Mesothelial cell of epicardium (in vitro differentiated cells): ENCODE measurements around the gene EAPP. TPM values are rescaled to one million over a fixed set of nuclear protein-coding genes. Genes with fewer than 3 reads are reported as not detected.
"Not testable (repeated sequence)": the region's sequence is repeated elsewhere in the genome, so short reads cannot be mapped to it uniquely, and the experiment has no call there.

Experiments
- DNase-seq, 2 experiments: peaks; one replicate each; pipeline ENCODE4 v3.0.0; 2021; ENCODE audit warnings: low spot score in 2 of 2; ENCODE audit not compliant: unreplicated experiment in 2 of 2
- H3K27ac Mint-ChIP-seq: 2 replicates; pipeline ENCODE4 v1.8.0; 2021; ENCODE audit warnings: mixed read lengths
- H3K27me3 Mint-ChIP-seq: 2 replicates; pipeline ENCODE4 v1.8.0; 2021; ENCODE audit warnings: low read depth, mixed read lengths
- H3K36me3 Mint-ChIP-seq: 2 replicates; pipeline ENCODE4 v1.8.0; 2021; ENCODE audit warnings: mixed read lengths
- H3K4me1 Mint-ChIP-seq: 2 replicates; pipeline ENCODE4 v1.8.0; 2021; ENCODE audit warnings: mixed read lengths
- H3K4me3 Mint-ChIP-seq: 2 replicates; pipeline ENCODE4 v1.8.0; 2021; ENCODE audit warnings: mild to moderate bottlenecking, moderate library complexity, mixed read lengths
- H3K9me3 Mint-ChIP-seq: 2 replicates; pipeline ENCODE4 v1.8.0; 2021; ENCODE audit warnings: mixed read lengths
- total RNA-seq: library from RNA; stranded (reverse); gene quantifications from 3 replicates; pipeline ENCODE4 v1.2.1, GENCODE V29; 2021
- TF ChIP-seq, protein P1 (sequence below): fragments of 200-600 bp; sonication (generic); IDR thresholded peaks from one replicate; pipeline ENCODE4 v1.5.0; 2021; ENCODE audit warnings: antibody characterized with exemption; ENCODE audit not compliant: unreplicated experiment

Gene EAPP
- total RNA-seq, 1 donor from 2014 or later: 41.4 TPM

- no peak overlapping the region for H3K4me3 Mint-ChIP-seq
- H3K27ac Mint-ChIP-seq: no peak overlapping the region
- DNase-seq: no peak
- peaks cover 4% of the 10 kb centered on the region for H3K4me1 Mint-ChIP-seq
- H3K27me3 Mint-ChIP-seq: no peaks in the 10 kb centered on the region
- no peaks in the 10 kb centered on the region for H3K9me3 Mint-ChIP-seq
- TF ChIP-seq, protein P1, sequence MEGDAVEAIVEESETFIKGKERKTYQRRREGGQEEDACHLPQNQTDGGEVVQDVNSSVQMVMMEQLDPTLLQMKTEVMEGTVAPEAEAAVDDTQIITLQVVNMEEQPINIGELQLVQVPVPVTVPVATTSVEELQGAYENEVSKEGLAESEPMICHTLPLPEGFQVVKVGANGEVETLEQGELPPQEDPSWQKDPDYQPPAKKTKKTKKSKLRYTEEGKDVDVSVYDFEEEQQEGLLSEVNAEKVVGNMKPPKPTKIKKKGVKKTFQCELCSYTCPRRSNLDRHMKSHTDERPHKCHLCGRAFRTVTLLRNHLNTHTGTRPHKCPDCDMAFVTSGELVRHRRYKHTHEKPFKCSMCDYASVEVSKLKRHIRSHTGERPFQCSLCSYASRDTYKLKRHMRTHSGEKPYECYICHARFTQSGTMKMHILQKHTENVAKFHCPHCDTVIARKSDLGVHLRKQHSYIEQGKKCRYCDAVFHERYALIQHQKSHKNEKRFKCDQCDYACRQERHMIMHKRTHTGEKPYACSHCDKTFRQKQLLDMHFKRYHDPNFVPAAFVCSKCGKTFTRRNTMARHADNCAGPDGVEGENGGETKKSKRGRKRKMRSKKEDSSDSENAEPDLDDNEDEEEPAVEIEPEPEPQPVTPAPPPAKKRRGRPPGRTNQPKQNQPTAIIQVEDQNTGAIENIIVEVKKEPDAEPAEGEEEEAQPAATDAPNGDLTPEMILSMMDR: no peak
- H3K36me3 Mint-ChIP-seq: no peaks in the 10 kb centered on the region
These were observed 32.0 kb downstream of the EAPP start for GRCh38 chr14:34507459-34507858.

GRCh38 chr14:34505124-34505491, 34.4 kb downstream of the EAPP start:
- DNase-seq, H3K27me3 Mint-ChIP-seq, H3K4me3 Mint-ChIP-seq, H3K27ac Mint-ChIP-seq, H3K9me3 Mint-ChIP-seq, H3K36me3 Mint-ChIP-seq, H3K4me1 Mint-ChIP-seq: not testable (repeated sequence)

DNA sequence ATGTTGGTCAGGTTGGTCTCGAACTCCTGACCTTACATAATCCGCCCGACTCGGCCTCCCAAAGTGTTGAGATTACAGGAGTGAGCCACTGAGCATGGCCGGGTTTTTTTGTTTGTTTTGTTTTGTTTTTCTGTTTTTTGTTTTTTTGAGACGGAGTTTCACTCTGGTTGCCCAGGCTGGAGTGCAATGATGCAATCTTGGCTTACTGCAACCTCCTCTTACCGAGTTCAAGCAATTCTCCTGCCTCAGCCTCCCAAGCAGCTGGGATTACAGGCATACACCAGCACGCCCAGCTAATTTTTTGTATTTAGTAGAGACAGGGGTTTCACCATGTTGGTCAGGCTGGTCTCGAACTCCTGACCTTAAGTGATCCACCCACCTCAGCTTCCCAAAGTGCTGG, 35.5 kb downstream of the EAPP start:
- not testable (repeated sequence) for H3K36me3 Mint-ChIP-seq

GRCh38 chr14:34502545-34503225, 36.8 kb downstream of the EAPP start:
- H3K9me3 Mint-ChIP-seq: no peaks in the 10 kb centered on the region
- peak overlapping the region; percentile 23 for H3K27ac Mint-ChIP-seq
- DNase-seq: no peak
- H3K4me1 Mint-ChIP-seq: peaks cover 5% of the 10 kb centered on the region
- no peak overlapping the region for H3K4me3 Mint-ChIP-seq
- H3K36me3 Mint-ChIP-seq: no peaks in the 10 kb centered on the region
- TF ChIP-seq, protein P1: no peak
- no peaks in the 10 kb centered on the region for H3K27me3 Mint-ChIP-seq

More for the DNA sequence above, 35.5 kb downstream of the EAPP start:
- H3K4me3 Mint-ChIP-seq, H3K9me3 Mint-ChIP-seq, H3K27ac Mint-ChIP-seq, H3K4me1 Mint-ChIP-seq, DNase-seq, H3K27me3 Mint-ChIP-seq: not testable (repeated sequence)

GRCh38 chr14:34502001-34502400, 37.5 kb downstream of the EAPP start:
- Mint-ChIP-seq H3K4me3 (no peak overlapping the region), H3K4me1 (peaks cover 12% of the 10 kb centered on the region), H3K36me3 (no peaks in the 10 kb centered on the region), H3K27me3 (no peaks in the 10 kb centered on the region), H3K9me3 (no peaks in the 10 kb centered on the region), H3K27ac (no peak overlapping the region)
- TF ChIP-seq, protein P1: no peak
- DNase-seq: no peak

DNA sequence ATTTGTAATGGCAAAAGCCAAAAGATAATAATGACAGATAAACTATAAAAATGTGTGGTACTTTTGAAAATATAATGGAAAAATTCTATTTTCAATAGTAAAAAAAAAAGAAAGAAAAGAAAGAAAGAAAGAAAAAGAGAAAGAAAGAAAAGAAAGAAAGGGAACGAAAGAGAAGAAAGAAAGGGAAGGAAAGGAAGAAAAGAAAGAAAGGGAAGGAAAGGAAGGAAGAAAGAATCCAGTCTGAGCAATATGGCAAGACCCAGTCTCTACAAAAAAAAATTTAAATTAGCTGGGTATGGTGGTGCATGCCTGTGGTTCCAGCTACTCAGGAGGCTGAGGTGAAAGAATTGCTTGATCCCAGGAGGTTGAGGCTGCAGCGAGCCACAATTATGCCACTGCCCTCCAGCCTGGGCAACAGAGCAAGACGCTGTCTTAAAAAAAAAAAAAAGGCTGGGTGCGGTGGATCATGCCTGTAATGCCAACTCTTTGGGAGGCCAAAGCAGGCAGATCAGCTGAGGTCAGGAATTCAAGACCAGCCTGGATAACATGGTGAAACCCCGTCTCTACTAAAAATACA, 38.4 kb downstream of the EAPP start:
- TF ChIP-seq, protein P1: no peak
- H3K4me3 Mint-ChIP-seq: no peak overlapping the region
- no peaks in the 10 kb centered on the region for H3K9me3 Mint-ChIP-seq
- no peak overlapping the region for H3K27ac Mint-ChIP-seq
- DNase-seq: no peak
- no peaks in the 10 kb centered on the region for H3K27me3 Mint-ChIP-seq
- no peaks in the 10 kb centered on the region for H3K36me3 Mint-ChIP-seq
- peaks cover 20% of the 10 kb centered on the region for H3K4me1 Mint-ChIP-seq
